ENCODE results near the gene UGT1A6.

UGT1A6 gene

DNA sequence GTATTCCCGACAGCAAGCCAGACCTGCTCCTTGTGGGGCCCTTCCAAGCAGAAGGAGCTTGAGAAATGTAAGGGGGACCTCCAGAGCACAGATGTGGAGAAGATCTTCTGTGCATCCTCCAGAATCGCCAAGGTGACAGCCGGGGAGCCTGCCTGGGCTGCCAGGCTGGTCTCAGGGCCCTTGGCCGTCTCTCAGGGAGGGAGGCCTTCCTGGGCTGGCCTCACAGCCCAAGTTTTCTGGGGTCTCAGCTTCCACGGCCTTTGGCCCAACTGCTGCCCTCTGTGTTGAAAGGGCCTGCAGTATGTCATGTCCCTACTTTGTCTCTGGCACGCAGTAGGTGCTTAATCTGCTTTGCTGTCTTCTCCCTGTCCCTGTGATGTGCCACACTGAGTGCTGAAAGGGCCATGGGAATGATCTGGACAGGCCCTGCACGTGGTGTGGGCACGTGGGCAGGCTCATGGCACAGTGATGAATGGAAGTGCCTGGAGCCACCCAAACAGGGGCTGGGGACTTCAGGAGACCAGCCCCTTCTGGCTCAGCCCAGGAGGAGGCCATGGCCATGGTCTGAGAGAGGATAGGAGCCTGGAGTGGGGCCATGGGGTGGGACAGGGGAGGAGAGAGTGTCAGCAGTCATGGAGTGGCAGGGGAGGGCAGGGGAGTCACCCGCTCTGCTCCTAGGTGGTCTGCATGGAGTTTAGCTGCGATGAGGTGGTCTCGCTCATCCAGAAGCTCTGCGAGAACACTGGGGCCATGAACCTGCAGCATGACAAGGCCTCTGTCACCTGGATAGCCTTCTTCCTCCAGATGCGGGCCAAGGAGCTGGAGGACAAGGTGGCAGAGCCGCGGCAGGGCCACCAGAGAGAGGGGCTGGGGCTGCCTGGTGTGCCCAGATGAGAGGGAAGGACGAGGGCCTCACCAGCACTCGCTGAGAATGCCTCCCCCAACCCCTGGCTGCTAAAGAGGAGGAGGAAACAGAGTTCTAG, 126.2 kb downstream of the UGT1A6 start:
- DNase-seq (ENCODE audit: low read depth): no peak
- TF ChIP-seq, protein P1, sequence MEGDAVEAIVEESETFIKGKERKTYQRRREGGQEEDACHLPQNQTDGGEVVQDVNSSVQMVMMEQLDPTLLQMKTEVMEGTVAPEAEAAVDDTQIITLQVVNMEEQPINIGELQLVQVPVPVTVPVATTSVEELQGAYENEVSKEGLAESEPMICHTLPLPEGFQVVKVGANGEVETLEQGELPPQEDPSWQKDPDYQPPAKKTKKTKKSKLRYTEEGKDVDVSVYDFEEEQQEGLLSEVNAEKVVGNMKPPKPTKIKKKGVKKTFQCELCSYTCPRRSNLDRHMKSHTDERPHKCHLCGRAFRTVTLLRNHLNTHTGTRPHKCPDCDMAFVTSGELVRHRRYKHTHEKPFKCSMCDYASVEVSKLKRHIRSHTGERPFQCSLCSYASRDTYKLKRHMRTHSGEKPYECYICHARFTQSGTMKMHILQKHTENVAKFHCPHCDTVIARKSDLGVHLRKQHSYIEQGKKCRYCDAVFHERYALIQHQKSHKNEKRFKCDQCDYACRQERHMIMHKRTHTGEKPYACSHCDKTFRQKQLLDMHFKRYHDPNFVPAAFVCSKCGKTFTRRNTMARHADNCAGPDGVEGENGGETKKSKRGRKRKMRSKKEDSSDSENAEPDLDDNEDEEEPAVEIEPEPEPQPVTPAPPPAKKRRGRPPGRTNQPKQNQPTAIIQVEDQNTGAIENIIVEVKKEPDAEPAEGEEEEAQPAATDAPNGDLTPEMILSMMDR (IDR thresholded peaks at IDR 0.05; ENCODE audit: control insufficient read depth, extremely low read depth, insufficient read depth): no peak
- no peak overlapping the region for H3K4me3 ChIP-seq (ENCODE audit: low read depth, low read length)

DNA sequence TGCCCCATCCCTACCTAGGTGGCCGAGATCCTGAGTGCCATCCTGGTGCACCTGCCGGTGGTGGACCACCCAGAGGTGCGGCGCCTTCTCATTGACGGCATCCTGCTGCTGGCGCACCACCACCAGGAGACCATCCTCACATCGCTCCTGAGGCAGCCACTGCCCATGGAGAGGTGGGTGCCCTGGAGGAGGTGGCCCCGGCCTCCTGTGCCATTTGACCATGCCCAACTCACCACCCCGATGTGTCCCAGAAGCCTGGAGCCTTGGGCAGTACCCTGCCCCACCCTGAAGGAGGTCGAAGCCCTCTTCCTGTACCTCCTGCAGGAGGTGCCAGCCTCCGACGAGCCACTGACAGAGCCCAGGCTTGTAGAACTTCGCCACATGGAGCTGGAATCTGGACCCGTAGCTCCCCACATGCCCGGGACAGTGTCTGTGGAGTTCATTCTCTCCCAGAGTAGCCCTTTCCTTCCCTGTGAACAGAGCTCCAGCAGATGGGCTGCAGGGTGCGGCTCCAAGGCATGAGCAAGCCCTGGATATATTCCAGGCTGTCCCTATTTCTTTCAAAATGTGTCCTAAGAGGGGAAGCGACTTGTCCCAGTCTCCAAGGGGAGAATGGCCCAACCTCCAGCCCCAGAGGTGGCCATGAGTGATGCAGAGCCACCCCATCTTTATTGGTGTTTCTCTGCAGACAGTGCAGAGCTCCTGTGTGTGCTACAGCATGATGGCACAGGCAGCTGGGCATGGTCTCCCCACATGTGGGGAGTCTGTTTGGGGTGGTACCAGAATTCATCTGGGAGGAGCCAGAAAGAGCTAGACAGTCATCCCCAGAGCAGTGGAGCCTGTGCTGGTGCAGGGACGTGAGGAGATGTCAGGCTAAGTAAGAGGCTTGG, 127.4 kb downstream of the UGT1A6 start:
- TF ChIP-seq, protein P1 (IDR thresholded peaks at IDR 0.05; ENCODE audit: control insufficient read depth, extremely low read depth, insufficient read depth): no peak
- H3K4me3 ChIP-seq (ENCODE audit: low read depth, low read length): no peak overlapping the region
- DNase-seq (ENCODE audit: low read depth): no peak

DNA sequence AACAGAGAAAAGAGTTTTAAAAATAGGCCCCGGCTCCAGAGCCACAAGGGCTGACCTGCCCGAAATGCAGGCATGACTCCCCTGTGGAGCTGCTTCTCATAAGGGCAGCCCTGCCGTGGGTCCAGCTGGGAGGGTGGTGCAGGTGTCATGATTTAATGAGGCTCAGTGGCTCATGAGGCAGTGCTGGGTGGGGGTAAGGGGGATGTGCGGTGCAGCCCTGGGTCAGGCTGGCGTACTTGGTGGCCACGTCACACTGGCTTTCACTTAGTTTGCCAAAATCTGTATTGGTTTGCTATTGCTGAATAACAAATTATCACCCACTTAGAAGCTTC, 128.1 kb downstream of the UGT1A6 start:
- TF ChIP-seq, protein P1 (IDR thresholded peaks at IDR 0.05; ENCODE audit: control insufficient read depth, extremely low read depth, insufficient read depth): no peak
- H3K4me3 ChIP-seq (ENCODE audit: low read depth, low read length): no peak overlapping the region
- no peak for DNase-seq (ENCODE audit: low read depth)

DNA sequence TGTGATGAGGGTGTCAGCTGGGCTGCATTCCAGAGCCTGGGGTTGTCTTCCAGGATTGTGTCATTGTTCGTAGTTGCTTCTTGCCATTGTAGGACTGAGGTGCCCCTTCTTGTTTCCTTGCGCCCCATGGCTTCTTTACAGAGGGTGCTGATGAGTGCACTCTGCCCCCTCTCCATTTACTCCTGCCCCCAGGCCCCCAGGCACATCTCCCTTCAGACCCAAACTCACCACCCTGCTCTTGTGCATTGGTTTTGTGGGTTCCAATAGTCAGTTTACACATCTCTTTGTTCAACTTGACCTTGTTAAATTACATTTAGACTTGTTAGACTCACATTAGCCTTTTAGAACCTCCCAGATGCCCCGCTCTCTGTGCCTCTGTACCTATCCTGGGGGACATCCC, 128.5 kb downstream of the UGT1A6 start:
- DNase-seq (ENCODE audit: low read depth): no peak
- TF ChIP-seq, protein P1 (IDR thresholded peaks at IDR 0.05; ENCODE audit: control insufficient read depth, extremely low read depth, insufficient read depth): no peak
- no peak overlapping the region for H3K4me3 ChIP-seq (ENCODE audit: low read depth, low read length)

DNA sequence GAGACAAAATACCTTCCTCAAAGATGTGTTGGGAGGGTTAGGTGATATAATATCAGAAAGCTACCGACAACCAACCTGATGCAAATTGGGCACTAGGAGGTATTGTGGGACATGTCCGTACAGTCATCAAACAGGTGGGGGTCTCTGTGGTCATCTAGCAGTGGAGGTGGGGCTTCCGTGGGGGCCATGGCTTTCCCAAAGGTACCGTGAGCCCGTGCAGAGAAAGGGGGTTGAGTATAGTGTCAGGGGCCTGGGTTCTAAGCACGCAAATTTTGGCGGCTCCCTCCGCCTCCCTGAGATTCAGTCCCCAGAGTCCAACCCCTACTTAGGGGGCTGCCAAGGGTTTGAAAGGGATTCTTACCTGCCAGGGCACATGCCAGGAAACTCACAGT, 129.0 kb downstream of the UGT1A6 start:
- no peak for DNase-seq (ENCODE audit: low read depth)
- no peak overlapping the region for H3K4me3 ChIP-seq (ENCODE audit: low read depth, low read length)
- TF ChIP-seq, protein P1 (IDR thresholded peaks at IDR 0.05; ENCODE audit: control insufficient read depth, extremely low read depth, insufficient read depth): no peak

DNA sequence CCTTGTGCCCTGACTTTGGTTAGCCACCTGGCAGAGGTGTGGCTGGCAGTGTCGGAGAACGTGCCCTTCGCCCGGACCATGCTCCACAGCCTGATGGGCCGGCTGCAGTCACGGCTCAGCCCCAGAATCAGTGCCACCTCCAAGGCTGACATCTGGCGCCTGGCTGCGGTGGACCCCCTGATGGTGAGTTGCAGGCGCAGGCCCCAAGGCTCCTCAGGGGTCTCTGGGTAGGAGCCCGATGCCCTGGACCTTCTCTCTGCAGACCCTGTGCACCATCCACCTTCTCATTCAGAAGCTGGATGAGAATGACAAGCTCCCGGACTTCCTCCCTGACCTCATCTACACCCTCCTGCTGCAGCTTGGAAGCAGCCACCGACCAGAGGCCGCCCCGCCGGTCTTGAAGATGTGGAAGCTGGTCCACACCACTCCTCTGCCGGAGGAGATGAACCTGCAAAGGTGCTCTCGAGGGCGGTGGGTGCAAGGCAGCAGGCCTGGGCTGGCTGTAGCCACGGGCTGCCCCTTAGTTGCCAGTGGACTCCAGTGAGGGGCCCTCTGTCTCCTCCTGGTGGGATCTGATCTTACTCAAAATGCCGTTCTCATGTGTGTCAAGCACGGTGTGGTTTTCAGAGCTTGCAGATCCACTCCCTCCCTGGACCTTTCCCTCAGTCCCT, 129.5 kb downstream of the UGT1A6 start:
- DNase-seq (ENCODE audit: low read depth): no peak
- no peak overlapping the region for H3K4me3 ChIP-seq (ENCODE audit: low read depth, low read length)
- TF ChIP-seq, protein P1 (IDR thresholded peaks at IDR 0.05; ENCODE audit: control insufficient read depth, extremely low read depth, insufficient read depth): no peak
